ENCODE data around the gene PRLH. TPM values are rescaled to one million over a fixed set of nuclear protein-coding genes. Genes with fewer than 3 reads are reported as not detected.
A peak's percentile ranks its signal among the peaks of the same experiment; 100 is the strongest.

The PRLH gene
- total and polyA plus RNA-seq, 2 of the 13 experiments (the other 11 are each of a cell fraction or from before 2014, with no cell fraction given): not detected

DNA sequence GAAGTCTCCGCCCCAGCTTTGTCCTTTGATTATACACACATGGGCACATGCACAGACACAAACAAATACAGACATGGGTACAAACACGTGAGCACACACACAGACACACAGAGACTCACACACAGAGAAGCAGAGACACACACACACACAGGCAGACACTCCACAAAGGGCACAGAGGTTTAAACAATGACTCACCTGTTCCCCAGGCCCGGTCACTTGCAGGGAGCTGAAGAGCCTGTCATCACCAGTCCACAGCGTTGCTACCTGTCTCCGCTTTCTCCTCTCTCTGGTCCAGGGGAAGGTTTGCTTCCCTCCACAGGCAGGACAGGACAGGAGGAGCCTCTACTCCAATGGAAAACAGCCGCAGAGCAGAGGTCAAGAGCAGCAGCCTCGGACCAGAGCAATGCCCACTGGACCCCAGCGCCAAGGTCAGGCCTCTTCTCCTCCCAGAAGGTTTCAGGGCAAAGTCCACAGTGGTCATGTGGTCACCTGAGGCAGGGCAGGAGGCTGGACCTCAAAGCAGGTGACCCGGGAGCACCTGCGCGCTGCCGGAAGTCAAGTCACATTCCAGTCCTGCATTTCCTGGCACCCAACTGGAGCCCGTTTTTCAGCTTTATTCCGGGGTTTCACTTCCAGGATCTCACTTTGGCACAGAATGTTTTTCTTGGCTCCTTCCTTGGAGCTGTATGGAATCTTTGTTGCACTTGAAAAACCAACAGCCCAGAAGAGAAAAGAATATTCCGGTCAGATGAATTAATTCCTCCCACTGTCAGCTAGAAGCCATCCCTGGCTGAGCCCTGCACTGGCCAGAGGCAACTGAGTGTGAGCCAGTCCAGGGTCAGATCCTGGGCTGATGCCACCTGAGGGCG is 24.1 kb downstream of the PRLH start, which contains the start of gene RAB17 (continued):
- TF ChIP-seq ARID4A (CRISPR knock-in tag; IDR thresholded peaks at IDR 0.05; ENCODE audit: borderline replicate concordance) (peak; percentile 93; the same call in 1 of the 2 replicates), SMYD3 (CRISPR knock-in tag; IDR thresholded peaks at IDR 0.05) (peak; percentile 89; the same call in 1 of the 2 replicates), ZMYM4 (CRISPR knock-in tag; IDR thresholded peaks at IDR 0.05) (peak; percentile 97), PHF8 (CRISPR knock-in tag; IDR thresholded peaks at IDR 0.05) (no peak), REL (CRISPR knock-in tag; conservative IDR thresholded peaks at IDR 0.05) (no peak), WIZ (CRISPR knock-in tag; IDR thresholded peaks at IDR 0.05) (peak; percentile 42; the same call in 1 of the 2 replicates), FOSL1 (CRISPR knock-in tag; IDR thresholded peaks at IDR 0.05; ENCODE audit: borderline replicate concordance) (peak; percentile 62; the same call in 1 of the 2 replicates), GTF3A (CRISPR knock-in tag; conservative IDR thresholded peaks at IDR 0.05) (no peak), ZNF773 (CRISPR knock-in tag; IDR thresholded peaks at IDR 0.05; ENCODE audit: borderline replicate concordance) (0 out of 2 replicates have a peak, but pooled peaks have one; percentile 3), SMAD9 (CRISPR knock-in tag; IDR thresholded peaks at IDR 0.05) (no peak), ZNF709 (CRISPR knock-in tag; IDR thresholded peaks at IDR 0.05) (peak; percentile 97), RBM22 (optimal IDR thresholded peaks at IDR 0.05; ENCODE audit: low read length) (no peak), SRF (IDR thresholded peaks at IDR 0.05; ENCODE audit: low read depth, low read length) (no peak), NFE2L2 (IDR thresholded peaks at IDR 0.05; ENCODE audit: low read length) (no peak), ONECUT2 (CRISPR knock-in tag; IDR thresholded peaks at IDR 0.05) (peak; percentile 59; the same call in 1 of the 2 replicates), ZNF597 (CRISPR knock-in tag; IDR thresholded peaks at IDR 0.05) (no peak)
- TF ChIP-seq, protein P1, sequence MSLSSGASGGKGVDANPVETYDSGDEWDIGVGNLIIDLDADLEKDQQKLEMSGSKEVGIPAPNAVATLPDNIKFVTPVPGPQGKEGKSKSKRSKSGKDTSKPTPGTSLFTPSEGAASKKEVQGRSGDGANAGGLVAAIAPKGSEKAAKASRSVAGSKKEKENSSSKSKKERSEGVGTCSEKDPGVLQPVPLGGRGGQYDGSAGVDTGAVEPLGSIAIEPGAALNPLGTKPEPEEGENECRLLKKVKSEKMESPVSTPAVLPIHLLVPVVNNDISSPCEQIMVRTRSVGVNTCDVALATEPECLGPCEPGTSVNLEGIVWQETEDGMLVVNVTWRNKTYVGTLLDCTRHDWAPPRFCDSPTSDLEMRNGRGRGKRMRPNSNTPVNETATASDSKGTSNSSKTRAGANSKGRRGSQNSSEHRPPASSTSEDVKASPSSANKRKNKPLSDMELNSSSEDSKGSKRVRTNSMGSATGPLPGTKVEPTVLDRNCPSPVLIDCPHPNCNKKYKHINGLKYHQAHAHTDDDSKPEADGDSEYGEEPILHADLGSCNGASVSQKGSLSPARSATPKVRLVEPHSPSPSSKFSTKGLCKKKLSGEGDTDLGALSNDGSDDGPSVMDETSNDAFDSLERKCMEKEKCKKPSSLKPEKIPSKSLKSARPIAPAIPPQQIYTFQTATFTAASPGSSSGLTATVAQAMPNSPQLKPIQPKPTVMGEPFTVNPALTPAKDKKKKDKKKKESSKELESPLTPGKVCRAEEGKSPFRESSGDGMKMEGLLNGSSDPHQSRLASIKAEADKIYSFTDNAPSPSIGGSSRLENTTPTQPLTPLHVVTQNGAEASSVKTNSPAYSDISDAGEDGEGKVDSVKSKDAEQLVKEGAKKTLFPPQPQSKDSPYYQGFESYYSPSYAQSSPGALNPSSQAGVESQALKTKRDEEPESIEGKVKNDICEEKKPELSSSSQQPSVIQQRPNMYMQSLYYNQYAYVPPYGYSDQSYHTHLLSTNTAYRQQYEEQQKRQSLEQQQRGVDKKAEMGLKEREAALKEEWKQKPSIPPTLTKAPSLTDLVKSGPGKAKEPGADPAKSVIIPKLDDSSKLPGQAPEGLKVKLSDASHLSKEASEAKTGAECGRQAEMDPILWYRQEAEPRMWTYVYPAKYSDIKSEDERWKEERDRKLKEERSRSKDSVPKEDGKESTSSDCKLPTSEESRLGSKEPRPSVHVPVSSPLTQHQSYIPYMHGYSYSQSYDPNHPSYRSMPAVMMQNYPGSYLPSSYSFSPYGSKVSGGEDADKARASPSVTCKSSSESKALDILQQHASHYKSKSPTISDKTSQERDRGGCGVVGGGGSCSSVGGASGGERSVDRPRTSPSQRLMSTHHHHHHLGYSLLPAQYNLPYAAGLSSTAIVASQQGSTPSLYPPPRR (CRISPR knock-in tag; IDR thresholded peaks at IDR 0.05; ENCODE audit: borderline replicate concordance): peak; percentile 93
- TF ChIP-seq, protein P2, sequence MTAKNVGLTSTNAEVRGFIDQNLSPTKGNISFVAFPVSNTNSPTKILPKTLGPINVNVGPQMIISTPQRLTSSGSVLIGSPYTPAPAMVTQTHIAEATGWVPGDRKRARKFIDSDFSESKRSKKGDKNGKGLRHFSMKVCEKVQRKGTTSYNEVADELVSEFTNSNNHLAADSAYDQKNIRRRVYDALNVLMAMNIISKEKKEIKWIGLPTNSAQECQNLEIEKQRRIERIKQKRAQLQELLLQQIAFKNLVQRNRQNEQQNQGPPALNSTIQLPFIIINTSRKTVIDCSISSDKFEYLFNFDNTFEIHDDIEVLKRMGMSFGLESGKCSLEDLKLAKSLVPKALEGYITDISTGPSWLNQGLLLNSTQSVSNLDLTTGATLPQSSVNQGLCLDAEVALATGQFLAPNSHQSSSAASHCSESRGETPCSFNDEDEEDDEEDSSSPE (CRISPR knock-in tag; IDR thresholded peaks at IDR 0.05): peak; percentile 45
